SK-N-SH treated with all-trans-retinoic acid at 6 μM for 48 hours (cell line): Measurements from ENCODE around the gene DOK1.

Source experiments
- ARNTL ChIP-seq: fragments of 450-650 bp; formaldehyde crosslinking; IDR thresholded peaks from 2 replicates; pipeline ENCODE4 v1.5.0; 2020; ENCODE audit warnings: low read depth, mild to moderate bottlenecking, moderate library complexity, borderline replicate concordance
- CREB5 ChIP-seq: fragments of 250-450 bp; sonication (Bioruptor Pico); IDR thresholded peaks from 2 replicates; pipeline ENCODE4 v1.5.1; 2020; ENCODE audit warnings: low read depth, mild to moderate bottlenecking, moderate library complexity
- ESRRG ChIP-seq: fragments of 250-450 bp; sonication (Bioruptor Pico); IDR thresholded peaks from 2 replicates; pipeline ENCODE4 v1.6.1; 2021; ENCODE audit warnings: mild to moderate bottlenecking
- OSR1 ChIP-seq: fragments of 250-450 bp; sonication (Bioruptor Pico); IDR thresholded peaks from 2 replicates; pipeline ENCODE4 v1.8.0; 2022; ENCODE audit warnings: moderate library complexity, mild to moderate bottlenecking, inconsistent platforms
- PATZ1 ChIP-seq: fragments of 250-450 bp; sonication (Bioruptor Pico); IDR thresholded peaks from 2 replicates; pipeline ENCODE4 v1.8.0; 2020; ENCODE audit warnings: mild to moderate bottlenecking, moderate library complexity, borderline replicate concordance
- PPARA ChIP-seq: fragments of 250-450 bp; sonication (Bioruptor Pico); IDR thresholded peaks from 2 replicates; pipeline ENCODE4 v1.5.0; 2020; ENCODE audit warnings: mild to moderate bottlenecking, borderline replicate concordance
- RARB ChIP-seq: fragments of 250-450 bp; sonication (Bioruptor Pico); IDR thresholded peaks from 2 replicates; pipeline ENCODE4 v1.8.0; 2021; ENCODE audit warnings: mild to moderate bottlenecking, moderate library complexity
- SNAI2 ChIP-seq: fragments of 250-450 bp; sonication (Bioruptor Pico); IDR thresholded peaks from 2 replicates; pipeline ENCODE4 v1.5.0; 2020; ENCODE audit warnings: mild to moderate bottlenecking, moderate library complexity
- TCF4 ChIP-seq: fragments of 250-450 bp; sonication (Bioruptor Pico); IDR thresholded peaks from 2 replicates; pipeline ENCODE4 v1.8.0; 2021; ENCODE audit warnings: mild to moderate bottlenecking, moderate library complexity, borderline replicate concordance
- TSHZ2 ChIP-seq: fragments of 250-450 bp; sonication (Bioruptor Pico); IDR thresholded peaks from 2 replicates; pipeline ENCODE4 v1.5.0; 2020; ENCODE audit warnings: mild to moderate bottlenecking, moderate library complexity
- ZC3H10 ChIP-seq: fragments of 250-450 bp; sonication (Bioruptor Pico); IDR thresholded peaks from 2 replicates; pipeline ENCODE4 v1.5.1; 2021; ENCODE audit warnings: mild to moderate bottlenecking, moderate library complexity
- ZFP3 ChIP-seq: fragments of 250-450 bp; sonication (Bioruptor Pico); IDR thresholded peaks from 2 replicates; pipeline ENCODE4 v1.5.0; 2020; ENCODE audit warnings: mild to moderate bottlenecking, moderate library complexity
- ZFP30 ChIP-seq: fragments of 450-650 bp; formaldehyde crosslinking; IDR thresholded peaks from 2 replicates; pipeline ENCODE4 v1.5.0; 2022; ENCODE audit warnings: mild to moderate bottlenecking, moderate library complexity
- ZNF565 ChIP-seq: fragments of 450-650 bp; formaldehyde crosslinking; conservative IDR thresholded peaks from 2 replicates; pipeline ENCODE4 v1.5.0; 2020; ENCODE audit warnings: low read depth, mild to moderate bottlenecking, moderate library complexity

- no peak for TF ChIP-seq ZC3H10 (CRISPR knock-in tag)
- no peak for TF ChIP-seq OSR1 (CRISPR knock-in tag)
- no peak for TF ChIP-seq ZFP30 (CRISPR knock-in tag)
- no peak for TF ChIP-seq ZNF565 (CRISPR knock-in tag)
- no peak for TF ChIP-seq TCF4
- TF ChIP-seq CREB5 (CRISPR knock-in tag), result no peak
- no peak for TF ChIP-seq TSHZ2
- no peak for TF ChIP-seq ZFP3 (CRISPR knock-in tag)
- TF ChIP-seq PPARA, result no peak
- TF ChIP-seq ESRRG (CRISPR knock-in tag), result no peak
- no peak for TF ChIP-seq PATZ1 (CRISPR knock-in tag)
- no peak for TF ChIP-seq ARNTL (CRISPR knock-in tag)
- no peak for TF ChIP-seq RARB (CRISPR knock-in tag)
- TF ChIP-seq SNAI2, result no peak
Measured at GRCh38 chr2:74556159-74556558, 1.6 kb downstream of the DOK1 start.
